GM12872 (cell line): ENCODE results near the gene ICE2.

Experiments used
- CTCF ChIP-seq: IDR thresholded peaks from 3 replicates; pipeline ENCODE4 v1.5.1; 2011; ENCODE audit warnings: low read depth, mild to moderate bottlenecking, low read length, moderate library complexity; ENCODE audit not compliant: insufficient read depth

ICE2 gene

GRCh38 chr15:60395276-60396011, 83.5 kb downstream of the ICE2 start:
- no peak for TF ChIP-seq CTCF

GRCh38 chr15:60394689-60395097, 84.2 kb downstream of the ICE2 start:
- TF ChIP-seq CTCF = no peak

GRCh38 chr15:60392986-60393790, 85.8 kb downstream of the ICE2 start:
- no peak for TF ChIP-seq CTCF

- no peak for TF ChIP-seq CTCF
These were observed 86.3 kb downstream of the ICE2 start for GRCh38 chr15:60392601-60392985.

- no peak for TF ChIP-seq CTCF
These were observed 87.1 kb downstream of the ICE2 start for GRCh38 chr15:60391722-60392315.

GRCh38 chr15:60390871-60391501, 88.0 kb downstream of the ICE2 start:
- TF ChIP-seq CTCF = no peak

GRCh38 chr15:60390231-60390630, 88.7 kb downstream of the ICE2 start:
- no peak for TF ChIP-seq CTCF
